OCI-LY7 (cell line): ENCODE data around the gene ENHO.

Source experiments
- EZH2phosphoT487 ChIP-seq: fragments of 200-600 bp; sonication (generic); IDR thresholded peaks from 2 replicates; pipeline ENCODE4 v1.6.1; 2018; ENCODE audit warnings: low read depth, borderline replicate concordance, mild to moderate bottlenecking, mixed run types, antibody characterized with exemption, low read length, moderate library complexity, mixed read lengths
- TF ChIP-seq, protein P1 (sequence below): fragments of 200-600 bp; sonication (generic); conservative IDR thresholded peaks from 2 replicates; pipeline ENCODE4 v1.5.1; 2014; ENCODE audit warnings: mild to moderate bottlenecking, antibody characterized with exemption, low read length, moderate library complexity, mixed read lengths

- TF ChIP-seq, protein P1, sequence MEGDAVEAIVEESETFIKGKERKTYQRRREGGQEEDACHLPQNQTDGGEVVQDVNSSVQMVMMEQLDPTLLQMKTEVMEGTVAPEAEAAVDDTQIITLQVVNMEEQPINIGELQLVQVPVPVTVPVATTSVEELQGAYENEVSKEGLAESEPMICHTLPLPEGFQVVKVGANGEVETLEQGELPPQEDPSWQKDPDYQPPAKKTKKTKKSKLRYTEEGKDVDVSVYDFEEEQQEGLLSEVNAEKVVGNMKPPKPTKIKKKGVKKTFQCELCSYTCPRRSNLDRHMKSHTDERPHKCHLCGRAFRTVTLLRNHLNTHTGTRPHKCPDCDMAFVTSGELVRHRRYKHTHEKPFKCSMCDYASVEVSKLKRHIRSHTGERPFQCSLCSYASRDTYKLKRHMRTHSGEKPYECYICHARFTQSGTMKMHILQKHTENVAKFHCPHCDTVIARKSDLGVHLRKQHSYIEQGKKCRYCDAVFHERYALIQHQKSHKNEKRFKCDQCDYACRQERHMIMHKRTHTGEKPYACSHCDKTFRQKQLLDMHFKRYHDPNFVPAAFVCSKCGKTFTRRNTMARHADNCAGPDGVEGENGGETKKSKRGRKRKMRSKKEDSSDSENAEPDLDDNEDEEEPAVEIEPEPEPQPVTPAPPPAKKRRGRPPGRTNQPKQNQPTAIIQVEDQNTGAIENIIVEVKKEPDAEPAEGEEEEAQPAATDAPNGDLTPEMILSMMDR, result no peak
- no peak for TF ChIP-seq EZH2phosphoT487
Measured at GRCh38 chr9:34555500-34555899, 32.7 kb upstream of the ENHO start.
